BJ (cell line): ENCODE measurements around the gene NRG3. TPM values are rescaled to one million over a fixed set of nuclear protein-coding genes. Genes with fewer than 3 reads are reported as not detected.

ENCODE experiments used
- CTCF ChIA-PET: fragments of 350-600 bp; formaldehyde crosslinking; extraction: SDS; loops from one replicate; lab custom pipeline; 2021; ENCODE audit warnings: antibody characterized with exemption, inconsistent platforms; lab: Yijun Ruan, JAX
- POLR2A ChIA-PET: fragments of 300-600 bp; sonication (Branson Sonifier 250); formaldehyde crosslinking; extraction: SDS; loops from one replicate; lab custom pipeline; 2021; ENCODE audit warnings: antibody characterized with exemption; lab: Charles Lee
- DNase-seq: peaks from one replicate; pipeline ENCODE4 v3.0.0-alpha.2; 2011; ENCODE audit warnings: low read depth
- H3K27me3 ChIP-seq: 2 replicates; pipeline ENCODE4 v1.6.0; 2011; ENCODE audit warnings: low read length; ENCODE audit not compliant: control insufficient read depth, insufficient read depth
- H3K36me3 ChIP-seq: 2 replicates; pipeline ENCODE4 v1.5.1; 2011; ENCODE audit warnings: low read length; ENCODE audit not compliant: control insufficient read depth, insufficient read depth
- H3K4me3 ChIP-seq: 2 replicates; pipeline ENCODE4 v1.5.1; 2011; ENCODE audit warnings: low read depth, mild to moderate bottlenecking, control low read depth, low read length
- CTCF ChIP-seq: IDR thresholded peaks from 2 replicates; pipeline ENCODE4 v1.5.1; 2011; ENCODE audit warnings: low read depth, mild to moderate bottlenecking, control low read depth, inconsistent platforms, low read length, moderate library complexity; ENCODE audit not compliant: insufficient read depth
- polyA plus RNA-seq: library from polyadenylated mRNA; depleted of rRNA; stranded (reverse); fragments of >200 nt; gene quantifications from 2 replicates; pipeline ENCODE4 v1.2.3, GENCODE V29; 2011

NRG3 gene
- polyA plus RNA-seq, 1 experiment, result not detected

DNA sequence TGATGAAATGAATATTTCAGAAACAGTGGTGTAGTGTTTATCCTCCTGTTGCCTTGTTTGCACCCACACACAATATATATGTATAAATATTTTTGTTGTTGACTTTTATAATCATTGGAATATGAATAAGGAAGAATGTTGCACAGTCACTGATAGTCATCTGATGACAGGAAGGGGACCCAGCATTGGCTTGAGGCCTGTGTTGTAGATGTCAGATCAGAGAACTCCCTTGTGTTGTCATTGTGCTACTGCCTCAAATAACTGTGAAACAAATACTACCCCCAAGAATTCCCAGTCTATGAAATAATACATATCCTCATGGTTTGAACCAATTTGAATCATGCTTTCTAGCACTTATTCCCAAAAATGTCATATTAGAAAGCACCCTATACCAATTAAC, 84.0 kb downstream of the NRG3 start:
- ChIA-PET POLR2A (no interaction called here), CTCF (no interaction called here)
- DNase-seq, result no peak
- no peak for TF ChIP-seq CTCF
- Histone ChIP-seq H3K36me3 (no peaks in the 10 kb centered on the region), H3K4me3 (no peak overlapping the region), H3K27me3 (no peaks in the 10 kb centered on the region)

- no peaks in the 10 kb centered on the region for H3K36me3 ChIP-seq
- POLR2A ChIA-PET, result no interaction called here
- CTCF ChIA-PET, result no interaction called here
- no peaks in the 10 kb centered on the region for H3K27me3 ChIP-seq
- TF ChIP-seq CTCF, result no peak
- no peak overlapping the region for H3K4me3 ChIP-seq
- DNase-seq, result no peak
These were observed 86.6 kb downstream of the NRG3 start for GRCh38 chr10:81961451-81962184.

- ChIA-PET CTCF (no interaction called here), POLR2A (no interaction called here)
- Histone ChIP-seq H3K36me3 (no peaks in the 10 kb centered on the region), H3K4me3 (no peak overlapping the region), H3K27me3 (no peaks in the 10 kb centered on the region)
- no peak for TF ChIP-seq CTCF
- DNase-seq, result no peak
These were observed 88.6 kb downstream of the NRG3 start for GRCh38 chr10:81963606-81964005.

- CTCF ChIA-PET, result no interaction called here
- POLR2A ChIA-PET, result no interaction called here
- H3K36me3 ChIP-seq, result no peaks in the 10 kb centered on the region
- no peaks in the 10 kb centered on the region for H3K27me3 ChIP-seq
- H3K4me3 ChIP-seq, result no peak overlapping the region
- no peak for DNase-seq
- no peak for TF ChIP-seq CTCF
These were observed 92.7 kb downstream of the NRG3 start for GRCh38 chr10:81967716-81968115.

- CTCF ChIA-PET, result no interaction called here
- TF ChIP-seq CTCF, result no peak
These were observed 94.1 kb downstream of the NRG3 start for GRCh38 chr10:81969136-81969535.

More at GRCh38 chr10:81969136-81969535, 94.1 kb downstream of the NRG3 start:
- POLR2A ChIA-PET, result no interaction called here
- DNase-seq, result no peak
- H3K36me3 ChIP-seq, result no peaks in the 10 kb centered on the region
- H3K27me3 ChIP-seq, result no peaks in the 10 kb centered on the region
- H3K4me3 ChIP-seq, result no peak overlapping the region
